ENCODE measurements around the gene SH2D6.

GRCh38 chr2:85436836-85437487 lies 18.4 kb downstream of the SH2D6 start:
- TF ChIP-seq, protein P1, sequence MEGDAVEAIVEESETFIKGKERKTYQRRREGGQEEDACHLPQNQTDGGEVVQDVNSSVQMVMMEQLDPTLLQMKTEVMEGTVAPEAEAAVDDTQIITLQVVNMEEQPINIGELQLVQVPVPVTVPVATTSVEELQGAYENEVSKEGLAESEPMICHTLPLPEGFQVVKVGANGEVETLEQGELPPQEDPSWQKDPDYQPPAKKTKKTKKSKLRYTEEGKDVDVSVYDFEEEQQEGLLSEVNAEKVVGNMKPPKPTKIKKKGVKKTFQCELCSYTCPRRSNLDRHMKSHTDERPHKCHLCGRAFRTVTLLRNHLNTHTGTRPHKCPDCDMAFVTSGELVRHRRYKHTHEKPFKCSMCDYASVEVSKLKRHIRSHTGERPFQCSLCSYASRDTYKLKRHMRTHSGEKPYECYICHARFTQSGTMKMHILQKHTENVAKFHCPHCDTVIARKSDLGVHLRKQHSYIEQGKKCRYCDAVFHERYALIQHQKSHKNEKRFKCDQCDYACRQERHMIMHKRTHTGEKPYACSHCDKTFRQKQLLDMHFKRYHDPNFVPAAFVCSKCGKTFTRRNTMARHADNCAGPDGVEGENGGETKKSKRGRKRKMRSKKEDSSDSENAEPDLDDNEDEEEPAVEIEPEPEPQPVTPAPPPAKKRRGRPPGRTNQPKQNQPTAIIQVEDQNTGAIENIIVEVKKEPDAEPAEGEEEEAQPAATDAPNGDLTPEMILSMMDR (IDR thresholded peaks at IDR 0.05), result no peak
- TF ChIP-seq ZFX (IDR thresholded peaks at IDR 0.05; ENCODE audit: borderline replicate concordance), result no peak

Data from 22Rv1 (cell line).